Measurements from ENCODE around the gene RDH13. TPM values are rescaled to one million over a fixed set of nuclear protein-coding genes. Genes with fewer than 3 reads are reported as not detected.

Gene RDH13
- total and polyA plus RNA-seq, 2 of the 8 experiments (the other 6 are each of a cell fraction or from before 2014, with no cell fraction given): 15.9 to 31.5 TPM

GRCh38 chr19:55034751-55035150 is 28.2 kb downstream of the RDH13 start (continued):
- TF ChIP-seq CHD7 (IDR thresholded peaks at IDR 0.05; ENCODE audit: insufficient replicate concordance, low read length) (no peak), RAD21 (IDR thresholded peaks at IDR 0.05 in 1 of 2, conservative IDR thresholded peaks at IDR 0.05 in 1 of 2; ENCODE audit: low read depth in 2 of 2, low read length in 2 of 2) (no peak), ASH2L (IDR thresholded peaks at IDR 0.05; ENCODE audit: low read length) (no peak), SRF (IDR thresholded peaks at IDR 0.05; ENCODE audit: low read depth, low read length) (no peak), RNF2 (IDR thresholded peaks at IDR 0.05; ENCODE audit: borderline replicate concordance, low read depth, low read length, missing control alignments, poor library complexity, severe bottlenecking) (no peak), E2F6 (IDR thresholded peaks at IDR 0.05) (no peak), CTCF (IDR thresholded peaks at IDR 0.05; ENCODE audit: control extremely low read depth in 1 of 3, insufficient read depth in 1 of 3, low read depth in 1 of 3, low read length in 3 of 3) (no peak)
